PC-3 (cell line): Measurements from ENCODE around the gene COX11.

ENCODE experiments used
- EZH2 ChIP-seq: fragments of 300-600 bp; sonication (generic); IDR thresholded peaks from one replicate; pipeline ENCODE4 v1.6.1; 2017; ENCODE audit warnings: antibody characterized with exemption, mild to moderate bottlenecking, low read length; ENCODE audit not compliant: unreplicated experiment
- EZH2phosphoT487 ChIP-seq: fragments of 300-600 bp; sonication (generic); IDR thresholded peaks from 2 replicates; pipeline ENCODE4 v1.6.1; 2018; ENCODE audit warnings: mild to moderate bottlenecking, antibody characterized with exemption, low read length, borderline replicate concordance

DNA sequence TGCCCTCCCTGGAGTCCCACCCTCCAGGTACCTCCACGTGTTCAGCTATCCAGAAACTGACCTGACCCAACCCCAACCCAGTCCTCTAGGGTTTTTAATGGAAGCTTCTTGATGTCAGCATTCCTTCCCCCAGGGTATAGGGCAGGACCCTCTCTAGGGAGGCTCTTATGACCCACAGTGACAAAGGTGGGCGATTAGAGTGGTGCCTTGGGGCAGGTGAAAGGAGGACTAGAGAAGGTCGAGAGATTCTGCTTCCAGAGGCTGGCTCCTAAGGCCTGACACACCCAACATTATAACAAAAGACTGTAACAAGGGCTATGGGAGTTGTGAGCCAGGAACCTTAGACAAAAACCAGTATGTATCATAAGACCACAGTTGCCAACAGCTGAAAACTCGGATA lies 17.2 kb downstream of the COX11 start:
- no peak for TF ChIP-seq EZH2phosphoT487
- no peak for TF ChIP-seq EZH2
